Esophagus mucosa (tissue), 1 donor: ENCODE measurements around the gene CDH12. TPM values are rescaled to one million over a fixed set of nuclear protein-coding genes. Genes with fewer than 3 reads are reported as not detected.
A peak's percentile ranks its signal among the peaks of the same experiment; 100 is the strongest.
"Not testable (repeated sequence)": the region's sequence is repeated elsewhere in the genome, so short reads cannot be mapped to it uniquely, and the experiment has no call there.

Experiments
- ATAC-seq: fragments of 200-7000 bp; cut with Tn5 transposase; one replicate; pipeline ENCODE4 v1.9.1; 2020
- total RNA-seq: library from RNA; stranded (reverse); gene quantifications from one replicate; pipeline ENCODE4 v1.2.4, GENCODE V29; 2023
- donor health status: DM: yes; HTN: yes; CAD: no.

Gene CDH12
- total RNA-seq, 1 donor from 2014 or later, result not detected

- no peak for ATAC-seq
Measured at GRCh38 chr5:22258139-22258538, 595.0 kb downstream of the CDH12 start.

GRCh38 chr5:22250528-22250927 is 602.6 kb downstream of the CDH12 start:
- no peak for ATAC-seq

- no peak for ATAC-seq
Measured at GRCh38 chr5:22249209-22249729, 603.9 kb downstream of the CDH12 start.

GRCh38 chr5:22245770-22246169 is 607.4 kb downstream of the CDH12 start:
- ATAC-seq, result no peak

GRCh38 chr5:22242532-22242931 is 610.6 kb downstream of the CDH12 start:
- no peak for ATAC-seq

- no peak for ATAC-seq
Measured at GRCh38 chr5:22238047-22238446, 615.1 kb downstream of the CDH12 start.

- no peak for ATAC-seq
Measured at GRCh38 chr5:22226423-22226822, 626.7 kb downstream of the CDH12 start.

- no peak for ATAC-seq
Measured at GRCh38 chr5:22223079-22223478, 630.1 kb downstream of the CDH12 start.

GRCh38 chr5:22213703-22214495 is 639.2 kb downstream of the CDH12 start:
- ATAC-seq, result not testable (repeated sequence)

- ATAC-seq, result not testable (repeated sequence)
Measured at GRCh38 chr5:22212254-22212991, 640.7 kb downstream of the CDH12 start.

GRCh38 chr5:22208463-22208862 is 644.7 kb downstream of the CDH12 start:
- ATAC-seq, result not testable (repeated sequence)

GRCh38 chr5:22188651-22189050 is 664.5 kb downstream of the CDH12 start:
- not testable (repeated sequence) for ATAC-seq

- ATAC-seq, result not testable (repeated sequence)
Measured at GRCh38 chr5:22187632-22188228, 665.4 kb downstream of the CDH12 start.

GRCh38 chr5:22169226-22169625 is 683.9 kb downstream of the CDH12 start:
- ATAC-seq, result not testable (repeated sequence)

GRCh38 chr5:22168704-22169103 is 684.4 kb downstream of the CDH12 start:
- ATAC-seq, result not testable (repeated sequence)

GRCh38 chr5:22165931-22166330 is 687.2 kb downstream of the CDH12 start:
- not testable (repeated sequence) for ATAC-seq

GRCh38 chr5:22164910-22165748 is 688.0 kb downstream of the CDH12 start:
- peak; percentile 85 for ATAC-seq

GRCh38 chr5:22156953-22157352 is 696.2 kb downstream of the CDH12 start:
- ATAC-seq, result not testable (repeated sequence)

- ATAC-seq, result not testable (repeated sequence)
Measured at GRCh38 chr5:22154779-22155178, 698.4 kb downstream of the CDH12 start.

- not testable (repeated sequence) for ATAC-seq
Measured at GRCh38 chr5:22151801-22152200, 701.3 kb downstream of the CDH12 start.

GRCh38 chr5:22140418-22140817 is 712.7 kb downstream of the CDH12 start:
- ATAC-seq, result not testable (repeated sequence)
